Heart left ventricle (tissue), 13 donors: ENCODE results near the gene UBR3.

Source experiments
- CTCF ChIP-seq, 12 donors: fragments of 200-600 bp; sonication (generic) in 4 of 12; IDR thresholded peaks; one replicate each; pipeline versions ENCODE4 v1.5.0 to v1.8.0; 2018 to 2022; ENCODE audit warnings: antibody characterized with exemption in 12 of 12, mild to moderate bottlenecking in 5 of 12
- POLR2A ChIP-seq, 2 donors: fragments of 450-650 bp; IDR thresholded peaks; one replicate each; pipeline ENCODE4 v1.6.1; 2017; ENCODE audit warnings: antibody characterized with exemption in 2 of 2, mild to moderate bottlenecking in 2 of 2, moderate library complexity in 2 of 2
- donor health status: ischemic (EF 13 %, LVEDD 7.1; RV severe dilation, severe dysfunction).
- donor health status: DM: no; HTN: yes; CAD: no.
- donor health status: DM: no; HTN: no; CAD: no.
- donor health status: ischemic (EF 25% LVEDD 6.9; RV normal size, moderate dysfunction).
- donor health status: ischemic (EF 25% LVEDD 5.7; RV mildly dilated, moderate dysfunction).
- donor health status: ischemic (EF 35%, LVEDD 5.7; RV mildly dilated, moderate dysfunction).
- donor health status: nonischemic (EF 11% LVEDD 7.7; RV severe dilation, severe dysfunction).
- donor health status: DM: yes; HTN: yes; CAD: no.
- donor health status: PGD.
- donor health status: ischemic (EF 29% LVEDD 5.4; RV normal size, mild dysfunction).
- donor health status: nonischemic (EF 23%, LVEDD 6.1; RV moderate dilation, normal function).

DNA sequence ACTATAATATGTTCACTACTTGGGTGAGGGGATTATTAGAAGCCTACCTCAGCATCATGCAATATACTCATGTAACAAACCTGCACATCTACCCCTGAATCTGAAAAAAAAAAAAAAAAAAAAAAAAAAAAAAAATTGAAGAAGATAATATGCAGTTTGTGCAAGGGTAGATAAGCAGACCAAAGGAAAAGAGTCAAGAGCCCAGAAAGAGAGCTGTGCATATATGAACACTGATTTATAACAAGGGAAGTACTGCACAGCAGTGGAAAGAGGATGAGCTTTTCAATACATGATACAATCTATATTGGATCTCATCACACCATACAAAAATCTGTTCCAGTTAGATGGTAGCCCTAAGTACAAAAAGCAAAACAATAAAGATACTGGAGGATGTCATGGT lies 268.1 kb downstream of the UBR3 start:
- TF ChIP-seq POLR2A (IDR thresholded peaks at IDR 0.05) (no peak), CTCF (IDR thresholded peaks at IDR 0.05) (no peak)
